Measurements from ENCODE around the gene IMP4. TPM values are rescaled to one million over a fixed set of nuclear protein-coding genes. Genes with fewer than 3 reads are reported as not detected.

The IMP4 gene
- total RNA-seq, 2 experiments from 2014 or later: 81.7 to 88.1 TPM

GRCh38 chr2:130366720-130367119 is 24.0 kb downstream of the IMP4 start:
- no peaks in the 10 kb centered on the region for H3K27me3 ChIP-seq (ENCODE audit: control insufficient read depth in 1 of 2, insufficient read depth in 2 of 2, low read length in 2 of 2)
- H3K9me3 ChIP-seq (ENCODE audit: control insufficient read depth in 1 of 2, insufficient read depth in 1 of 2, low read length in 2 of 2): no peaks in the 10 kb centered on the region
- ChIA-PET POLR2A (interaction anchor here (1.3 kb wide), 1 partner anchor 25 kb away, joined by 5 read pairs; the partner anchor contains the start of gene IMP4), CTCF (interaction anchor here (1.2 kb wide), 1 partner anchor 11 kb away, joined by 3 read pairs; the partner anchor contains the start of gene PTPN18)
- no peak for DNase-seq
- H3K4me3 ChIP-seq (ENCODE audit: low read length): no peak overlapping the region
- no peak overlapping the region for H3K27ac ChIP-seq (ENCODE audit: low read depth in 1 of 2, low read length in 2 of 2)
- no peaks in the 10 kb centered on the region for H3K27me3 Mint-ChIP-seq
- intact Hi-C loops (cut with DNase I, micrococcal nuclease): no loop called here
- H3K9me3 Mint-ChIP-seq: no peaks in the 10 kb centered on the region
- H3K4me1 ChIP-seq (ENCODE audit: insufficient read depth, low read length): peaks cover 27% of the 10 kb centered on the region
- H3K4me1 Mint-ChIP-seq (ENCODE audit: low read depth): peaks cover 22% of the 10 kb centered on the region
- no peak overlapping the region for H3K27ac Mint-ChIP-seq
- H3K36me3 ChIP-seq (ENCODE audit: insufficient read depth, low read length): no peaks in the 10 kb centered on the region
- no peak overlapping the region for H3K4me3 Mint-ChIP-seq
- peaks cover under 1% of the 10 kb centered on the region for H3K36me3 Mint-ChIP-seq (ENCODE audit: low read depth)
- ATAC-seq (ENCODE audit: poor library complexity): no peak
- no peak for TF ChIP-seq CTCF (IDR thresholded peaks at IDR 0.05)

DNA sequence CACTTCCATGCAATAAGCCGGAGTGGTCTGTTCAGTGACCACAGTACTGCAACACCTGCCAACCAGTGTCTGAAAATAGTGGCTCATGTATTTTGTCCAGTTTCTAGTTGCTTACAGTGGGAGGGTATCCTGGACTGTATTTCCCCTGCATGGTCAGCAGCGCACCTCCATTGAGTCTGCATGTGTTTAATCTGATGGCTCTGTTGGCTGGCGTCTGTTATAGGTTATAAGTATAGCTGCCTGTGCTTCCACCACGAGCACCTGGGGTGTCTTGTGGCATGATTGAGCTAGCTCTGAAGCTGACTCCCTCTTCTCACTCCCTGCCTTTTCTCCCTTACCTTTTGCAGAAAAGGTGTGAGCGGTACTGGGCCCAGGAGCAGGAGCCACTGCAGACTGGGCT is 26.1 kb downstream of the IMP4 start:
- TF ChIP-seq CTCF (IDR thresholded peaks at IDR 0.05): no peak
- H3K4me1 Mint-ChIP-seq (ENCODE audit: low read depth): peaks cover 38% of the 10 kb centered on the region
- H3K9me3 ChIP-seq (ENCODE audit: control insufficient read depth in 1 of 2, insufficient read depth in 1 of 2, low read length in 2 of 2): no peaks in the 10 kb centered on the region
- no peaks in the 10 kb centered on the region for H3K27me3 ChIP-seq (ENCODE audit: control insufficient read depth in 1 of 2, insufficient read depth in 2 of 2, low read length in 2 of 2)
- H3K36me3 Mint-ChIP-seq (ENCODE audit: low read depth): peaks cover 10% of the 10 kb centered on the region
- peaks cover 44% of the 10 kb centered on the region for H3K4me1 ChIP-seq (ENCODE audit: insufficient read depth, low read length)
- CTCF ChIA-PET: no interaction called here
- no peak overlapping the region for H3K4me3 Mint-ChIP-seq
- no peaks in the 10 kb centered on the region for H3K9me3 Mint-ChIP-seq
- POLR2A ChIA-PET: interaction anchor here (1.2 to 6.6 kb wide), 2 partner anchors 14 to 26 kb away, joined by 4 to 119 read pairs; partner anchors contain the start of gene IMP4
- no peak overlapping the region for H3K4me3 ChIP-seq (ENCODE audit: low read length)
- DNase-seq: no peak
- no peaks in the 10 kb centered on the region for H3K36me3 ChIP-seq (ENCODE audit: insufficient read depth, low read length)
- no peak overlapping the region for H3K27ac ChIP-seq (ENCODE audit: low read depth in 1 of 2, low read length in 2 of 2)
- intact Hi-C loops (cut with DNase I, micrococcal nuclease): no loop called here
- H3K27me3 Mint-ChIP-seq: no peaks in the 10 kb centered on the region
- peak overlapping the region; percentile 17 for H3K27ac Mint-ChIP-seq
- ATAC-seq (ENCODE audit: poor library complexity): no peak

DNA sequence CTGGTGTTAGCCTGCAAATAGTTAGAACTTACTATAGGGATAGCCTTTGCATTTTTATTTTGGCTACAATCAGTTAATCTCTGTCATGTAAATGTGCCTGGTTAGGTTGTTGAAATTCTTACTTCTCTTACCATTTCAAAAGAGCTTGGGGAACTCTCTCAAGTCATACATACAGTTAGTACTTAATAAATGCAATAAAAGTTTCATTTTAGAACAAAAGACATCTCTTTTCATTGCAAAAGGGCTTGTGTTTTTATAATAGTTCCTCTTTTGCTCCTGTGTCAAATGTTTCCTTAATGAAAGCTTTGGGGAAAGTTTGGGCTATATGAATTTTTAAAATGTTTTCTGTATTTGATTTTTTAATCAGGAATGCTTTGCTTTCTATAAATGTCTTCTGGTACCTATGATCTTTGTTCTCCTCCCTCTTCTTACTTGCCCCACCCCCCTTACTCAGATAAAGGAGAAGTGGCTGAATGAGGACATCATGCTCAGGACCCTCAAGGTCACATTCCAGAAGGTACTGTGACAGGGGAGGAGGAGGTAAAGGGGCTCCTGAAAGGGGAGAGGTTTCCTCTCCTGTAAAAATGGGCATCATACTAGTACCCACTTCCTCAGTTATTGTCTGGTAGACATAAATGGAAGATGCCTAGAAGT is 26.7 kb downstream of the IMP4 start:
- DNase-seq (no peak), ATAC-seq (ENCODE audit: poor library complexity) (no peak)
- ChIA-PET CTCF (interaction anchor here (1.0 kb wide), 1 partner anchor 37 kb away, joined by 3 read pairs; no protein-coding TSS in a partner anchor), POLR2A (interaction anchor here (1.2 to 6.6 kb wide), 3 partner anchors 15 to 188 kb away, joined by 3 to 119 read pairs (median 4); partner anchors contain the start of genes IMP4 and SMPD4)
- no peaks in the 10 kb centered on the region for H3K36me3 ChIP-seq (ENCODE audit: insufficient read depth, low read length)
- peaks cover 45% of the 10 kb centered on the region for H3K4me1 Mint-ChIP-seq (ENCODE audit: low read depth)
- no peaks in the 10 kb centered on the region for H3K9me3 Mint-ChIP-seq
- H3K27me3 Mint-ChIP-seq: no peaks in the 10 kb centered on the region
- peak overlapping the region; percentile 4 to 16 for H3K27ac ChIP-seq (ENCODE audit: low read depth in 1 of 2, low read length in 2 of 2)
- no peak overlapping the region for H3K4me3 ChIP-seq (ENCODE audit: low read length)
- peaks cover 48% of the 10 kb centered on the region for H3K4me1 ChIP-seq (ENCODE audit: insufficient read depth, low read length)
- H3K9me3 ChIP-seq (ENCODE audit: control insufficient read depth in 1 of 2, insufficient read depth in 1 of 2, low read length in 2 of 2): no peaks in the 10 kb centered on the region
- no peaks in the 10 kb centered on the region for H3K27me3 ChIP-seq (ENCODE audit: control insufficient read depth in 1 of 2, insufficient read depth in 2 of 2, low read length in 2 of 2)
- peaks cover 17% of the 10 kb centered on the region for H3K36me3 Mint-ChIP-seq (ENCODE audit: low read depth)
- peak overlapping the region; percentile 92 for H3K4me3 Mint-ChIP-seq
- intact Hi-C loops (cut with DNase I, micrococcal nuclease): no loop called here
- H3K27ac Mint-ChIP-seq: peak overlapping the region; percentile 97
- no peak for TF ChIP-seq CTCF (IDR thresholded peaks at IDR 0.05)
